SK-N-SH (cell line): ENCODE data around the gene SP3.

Source experiments
- ELF1 ChIP-seq: IDR thresholded peaks from 2 replicates; pipeline ENCODE4 v1.4.0; 2012
- GABPA ChIP-seq: IDR thresholded peaks from 2 replicates; pipeline ENCODE4 v1.4.0; 2012; ENCODE audit warnings: low read depth, mild to moderate bottlenecking
- GATA2 ChIP-seq: sonication (generic); formaldehyde crosslinking; IDR thresholded peaks from 2 replicates; pipeline ENCODE4 v1.5.0; 2020; ENCODE audit warnings: mild to moderate bottlenecking, missing genetic modification reagents
- JUND ChIP-seq: IDR thresholded peaks from 2 replicates; pipeline ENCODE4 v1.4.0; 2012
- RCOR1 ChIP-seq: fragments of 150-350 bp; IDR thresholded peaks from 2 replicates; pipeline ENCODE4 v1.6.1; 2017; ENCODE audit warnings: antibody characterized with exemption, low read length
- REST ChIP-seq: IDR thresholded peaks from 2 replicates; pipeline ENCODE4 v1.6.1; 2012; ENCODE audit warnings: mild to moderate bottlenecking, low read depth, low read length, moderate library complexity
- SMC3 ChIP-seq: IDR thresholded peaks from 2 replicates; pipeline ENCODE4 v1.6.1; 2012; ENCODE audit warnings: low read depth, low read length, improper control_type of control experiment
- TCF12 ChIP-seq: IDR thresholded peaks from 2 replicates; pipeline ENCODE4 v1.4.0; 2012
- TF ChIP-seq, protein P1 (sequence below): fragments of 200-600 bp; sonication (generic); IDR thresholded peaks from 2 replicates; pipeline ENCODE4 v1.6.1; 2017; ENCODE audit warnings: antibody characterized with exemption, mild to moderate bottlenecking, moderate library complexity

GRCh38 chr2:173999724-174000123 is 34.6 kb upstream of the SP3 start:
- TF ChIP-seq, protein P1, sequence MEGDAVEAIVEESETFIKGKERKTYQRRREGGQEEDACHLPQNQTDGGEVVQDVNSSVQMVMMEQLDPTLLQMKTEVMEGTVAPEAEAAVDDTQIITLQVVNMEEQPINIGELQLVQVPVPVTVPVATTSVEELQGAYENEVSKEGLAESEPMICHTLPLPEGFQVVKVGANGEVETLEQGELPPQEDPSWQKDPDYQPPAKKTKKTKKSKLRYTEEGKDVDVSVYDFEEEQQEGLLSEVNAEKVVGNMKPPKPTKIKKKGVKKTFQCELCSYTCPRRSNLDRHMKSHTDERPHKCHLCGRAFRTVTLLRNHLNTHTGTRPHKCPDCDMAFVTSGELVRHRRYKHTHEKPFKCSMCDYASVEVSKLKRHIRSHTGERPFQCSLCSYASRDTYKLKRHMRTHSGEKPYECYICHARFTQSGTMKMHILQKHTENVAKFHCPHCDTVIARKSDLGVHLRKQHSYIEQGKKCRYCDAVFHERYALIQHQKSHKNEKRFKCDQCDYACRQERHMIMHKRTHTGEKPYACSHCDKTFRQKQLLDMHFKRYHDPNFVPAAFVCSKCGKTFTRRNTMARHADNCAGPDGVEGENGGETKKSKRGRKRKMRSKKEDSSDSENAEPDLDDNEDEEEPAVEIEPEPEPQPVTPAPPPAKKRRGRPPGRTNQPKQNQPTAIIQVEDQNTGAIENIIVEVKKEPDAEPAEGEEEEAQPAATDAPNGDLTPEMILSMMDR: no peak
- TF ChIP-seq JUND: no peak
- TF ChIP-seq GATA2: no peak
- TF ChIP-seq REST: no peak
- no peak for TF ChIP-seq GABPA
- no peak for TF ChIP-seq RCOR1
- TF ChIP-seq SMC3: no peak
- no peak for TF ChIP-seq TCF12
- no peak for TF ChIP-seq ELF1
